ENCODE data around the gene TRPM2. TPM values are rescaled to one million over a fixed set of nuclear protein-coding genes. Genes with fewer than 3 reads are reported as not detected.

Gene TRPM2
- total and polyA plus RNA-seq, 2 of the 13 experiments (the other 11 are each of a cell fraction or from before 2014, with no cell fraction given) = 0.07 to 0.20 TPM

GRCh38 chr21:44421901-44422840 lies 68.8 kb downstream of the TRPM2 start:
- BruUV-seq (replicated peaks) = no TSS peak
- intact Hi-C loops (cut with micrococcal nuclease; ENCODE audit: unreplicated experiment) = no loop called here
- H3K79me2 ChIP-seq (ENCODE audit: insufficient read depth, low read length) = no peaks in the 10 kb centered on the region
- POLR2A ChIA-PET = no interaction called here
- H2AFZ ChIP-seq (ENCODE audit: low read length) = no peak overlapping the region
- DNase-seq (ENCODE audit: low spot score) (no peak), ATAC-seq (no peak), FAIRE-seq (no peak)
- peaks cover 6% of the 10 kb centered on the region; the same call in 1 of the 2 replicates for H3K9me3 ChIP-seq (ENCODE audit: low read length)
- H3K27ac ChIP-seq (ENCODE audit: extremely low read length, insufficient read depth, low read length) = no peak overlapping the region
- H3K4me3 ChIP-seq (replicated peaks in 1 of 3; ENCODE audit: insufficient read depth in 1 of 3, low read depth in 2 of 3, low read length in 3 of 3) = no peak overlapping the region
- no peak overlapping the region for H3K9ac ChIP-seq (ENCODE audit: insufficient read depth, low read depth, low read length)
- no peak overlapping the region for H3K4me2 ChIP-seq (ENCODE audit: low read depth, low read length)
- CTCF ChIA-PET (ENCODE audit: low intra/inter-chr PET ratio, low total read pairs) = no interaction called here
- H3K27me3 ChIP-seq (ENCODE audit: control insufficient read depth in 1 of 2, insufficient read depth in 2 of 2, low read length in 2 of 2) = peaks cover 1 to 11% of the 10 kb centered on the region in 2 experiments; a peak in 4 of 5 replicates
- no peaks in the 10 kb centered on the region for H3K4me1 ChIP-seq (ENCODE audit: insufficient read depth, low read length)
- 59% methylated on average over 23 of the region's 26 CpGs for WGBS (ENCODE audit: low lambda C conversion rate)
- no peaks in the 10 kb centered on the region for H3K36me3 ChIP-seq (replicated peaks in 1 of 2; ENCODE audit: control insufficient read depth in 1 of 2, insufficient read depth in 2 of 2, low read length in 2 of 2)
- in situ Hi-C loops (cut with HindIII; ENCODE audit: extremely low pct_ligation_motif_present, low pct_unique_long_range_greater_than_20kb) = no loop called here
- H4K20me1 ChIP-seq (ENCODE audit: insufficient read depth, low read length) = no peaks in the 10 kb centered on the region
- TF ChIP-seq TBX3 (IDR thresholded peaks at IDR 0.05; ENCODE audit: borderline replicate concordance) (no peak), CREBL2 (CRISPR knock-in tag; IDR thresholded peaks at IDR 0.05; ENCODE audit: borderline replicate concordance) (no peak), KLF6 (CRISPR knock-in tag; IDR thresholded peaks at IDR 0.05) (no peak)

GRCh38 chr21:44423312-44423821 lies 69.9 kb downstream of the TRPM2 start:
- Histone ChIP-seq H2AFZ (ENCODE audit: low read length) (no peak overlapping the region), H3K27ac (ENCODE audit: extremely low read length, insufficient read depth, low read length) (no peak overlapping the region), H3K4me3 (replicated peaks in 1 of 3; ENCODE audit: insufficient read depth in 1 of 3, low read depth in 2 of 3, low read length in 3 of 3) (no peak overlapping the region), H3K9ac (ENCODE audit: insufficient read depth, low read depth, low read length) (no peak overlapping the region), H3K9me3 (ENCODE audit: low read length) (peaks cover 6% of the 10 kb centered on the region; the same call in 1 of the 2 replicates), H3K36me3 (replicated peaks in 1 of 2; ENCODE audit: control insufficient read depth in 1 of 2, insufficient read depth in 2 of 2, low read length in 2 of 2) (no peaks in the 10 kb centered on the region), H3K4me1 (ENCODE audit: insufficient read depth, low read length) (no peaks in the 10 kb centered on the region), H4K20me1 (ENCODE audit: insufficient read depth, low read length) (no peaks in the 10 kb centered on the region), H3K79me2 (ENCODE audit: insufficient read depth, low read length) (no peaks in the 10 kb centered on the region), H3K4me2 (ENCODE audit: low read depth, low read length) (no peak overlapping the region), H3K27me3 (ENCODE audit: control insufficient read depth in 1 of 2, insufficient read depth in 2 of 2, low read length in 2 of 2) (peaks cover 1 to 11% of the 10 kb centered on the region in 2 experiments; a peak in 4 of 5 replicates)
- WGBS (ENCODE audit: low lambda C conversion rate) = 25% methylated on average over 3 of the region's 12 CpGs
- ATAC-seq = no peak
- in situ Hi-C loops (cut with HindIII; ENCODE audit: extremely low pct_ligation_motif_present, low pct_unique_long_range_greater_than_20kb) (no loop called here), intact Hi-C loops (cut with micrococcal nuclease; ENCODE audit: unreplicated experiment) (no loop called here)
- ChIA-PET POLR2A (no interaction called here), CTCF (ENCODE audit: low intra/inter-chr PET ratio, low total read pairs) (no interaction called here)
- BruUV-seq (replicated peaks) = no TSS peak
- FAIRE-seq = no peak
- no peak for DNase-seq (ENCODE audit: low spot score)
- no peak for TF ChIP-seq AHDC1 (CRISPR knock-in tag; IDR thresholded peaks at IDR 0.05; ENCODE audit: borderline replicate concordance)
- no peak for TF ChIP-seq GATA4 (IDR thresholded peaks at IDR 0.05; ENCODE audit: borderline replicate concordance, low read depth)
- TF ChIP-seq ZNF543 (CRISPR knock-in tag; IDR thresholded peaks at IDR 0.05) = no peak
- no peak for TF ChIP-seq ZNF367 (CRISPR knock-in tag; IDR thresholded peaks at IDR 0.05; ENCODE audit: borderline replicate concordance)
- no peak for TF ChIP-seq ZNF253 (CRISPR knock-in tag; IDR thresholded peaks at IDR 0.05; ENCODE audit: borderline replicate concordance)
- no peak for TF ChIP-seq ZNF296 (CRISPR knock-in tag; conservative IDR thresholded peaks at IDR 0.05)
- TF ChIP-seq SMAD1 (CRISPR knock-in tag; IDR thresholded peaks at IDR 0.05; ENCODE audit: borderline replicate concordance, low read depth) = no peak
- TF ChIP-seq YY1 (IDR thresholded peaks at IDR 0.05; ENCODE audit: insufficient read depth, insufficient replicate concordance, low read depth, low read length) = no peak

All from HepG2 (cell line).